Jurkat, Clone E6-1 (cell line): ENCODE data around the gene SEMA3E.

Experiments
- DNase-seq: peaks from one replicate; pipeline ENCODE4 v3.0.0-alpha.2; 2011; ENCODE audit warnings: low read depth, low spot score
- H3K4me3 ChIP-seq: 2 replicates; pipeline ENCODE4 v1.5.1; 2011; ENCODE audit warnings: mild to moderate bottlenecking, low read length, control low read depth, moderate library complexity

Gene SEMA3E

GRCh38 chr7:83517035-83517700 is 131.8 kb downstream of the SEMA3E start:
- no peak for DNase-seq

GRCh38 chr7:83514977-83515376 is 134.0 kb downstream of the SEMA3E start:
- H3K4me3 ChIP-seq: no peak overlapping the region
- no peak for DNase-seq

More at GRCh38 chr7:83517035-83517700, 131.8 kb downstream of the SEMA3E start:
- no peak overlapping the region for H3K4me3 ChIP-seq

DNA sequence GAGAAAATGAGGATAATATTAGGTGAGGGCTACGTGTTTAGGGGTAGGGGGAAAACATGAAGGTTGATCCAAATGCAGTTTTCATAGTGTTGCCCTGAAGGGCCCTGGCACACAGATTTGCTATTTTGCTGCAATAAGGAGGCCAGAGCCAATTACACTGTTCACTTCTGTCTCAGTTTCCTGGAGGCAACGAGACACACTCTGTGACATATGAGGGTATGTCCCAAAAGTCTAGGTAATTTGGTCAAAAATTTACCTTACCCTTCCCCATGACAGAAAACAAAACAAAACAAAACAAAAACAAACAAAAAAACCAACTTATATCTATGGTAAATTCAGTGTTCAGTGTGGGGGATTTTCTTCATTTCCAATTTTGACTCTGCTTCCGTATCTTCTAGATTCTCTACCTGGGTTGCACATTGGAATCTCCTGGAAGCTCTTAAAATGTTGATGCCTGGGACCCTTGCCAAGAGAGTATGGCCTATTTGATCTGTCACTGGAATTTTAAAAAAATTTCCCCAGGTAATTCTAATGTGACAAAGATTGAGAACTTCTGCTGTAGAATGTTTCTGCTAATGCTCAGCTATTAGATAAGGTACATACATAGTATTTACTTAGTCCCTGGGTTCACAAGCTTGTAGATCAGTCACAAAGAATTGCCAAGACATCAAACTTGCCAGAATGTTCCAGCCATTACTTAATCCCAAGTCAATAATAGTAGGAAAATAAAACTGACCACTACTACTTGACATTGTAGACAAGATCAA is 139.5 kb downstream of the SEMA3E start:
- DNase-seq: no peak
- H3K4me3 ChIP-seq: no peak overlapping the region

GRCh38 chr7:83504330-83504729 is 144.6 kb downstream of the SEMA3E start:
- H3K4me3 ChIP-seq: no peak overlapping the region
- no peak for DNase-seq

DNA sequence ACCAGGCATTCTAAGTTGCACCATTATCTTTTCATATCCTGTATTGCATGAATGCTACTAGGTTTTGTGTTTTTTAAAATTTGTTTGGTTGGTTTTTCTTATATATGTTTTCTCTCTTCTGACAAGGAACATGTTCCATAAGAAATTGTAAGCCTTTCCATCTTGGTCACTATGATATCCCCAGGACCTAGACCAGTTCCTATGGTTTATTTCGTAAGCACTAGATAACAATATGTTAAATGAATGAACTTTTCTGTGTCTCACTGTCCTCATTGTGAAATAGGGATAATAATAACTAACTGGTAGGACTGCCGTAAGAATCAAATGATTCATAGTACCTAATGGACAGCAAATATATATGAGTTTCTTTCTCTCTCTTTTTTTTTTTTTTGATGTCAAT is 146.3 kb downstream of the SEMA3E start:
- no peak overlapping the region for H3K4me3 ChIP-seq
- DNase-seq: no peak

DNA sequence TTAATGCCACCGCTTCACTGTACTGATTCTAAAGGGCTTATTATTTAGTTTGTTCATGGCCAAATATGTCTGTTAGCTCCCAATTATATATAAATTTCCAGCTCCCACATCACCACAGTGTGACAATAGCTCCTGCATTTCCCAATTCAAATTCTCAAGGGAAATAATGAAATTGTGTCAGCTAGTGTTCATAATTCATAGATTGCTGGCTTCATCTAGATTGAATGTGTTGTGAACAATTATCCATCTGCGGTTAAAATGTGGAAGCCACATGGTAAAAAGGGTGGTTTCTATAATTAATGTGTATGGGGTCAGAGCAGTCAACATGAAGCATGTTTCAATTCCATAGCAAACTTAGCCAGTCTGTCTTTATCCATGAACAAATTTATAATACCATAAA is 154.3 kb downstream of the SEMA3E start:
- DNase-seq: no peak
- H3K4me3 ChIP-seq: no peak overlapping the region

DNA sequence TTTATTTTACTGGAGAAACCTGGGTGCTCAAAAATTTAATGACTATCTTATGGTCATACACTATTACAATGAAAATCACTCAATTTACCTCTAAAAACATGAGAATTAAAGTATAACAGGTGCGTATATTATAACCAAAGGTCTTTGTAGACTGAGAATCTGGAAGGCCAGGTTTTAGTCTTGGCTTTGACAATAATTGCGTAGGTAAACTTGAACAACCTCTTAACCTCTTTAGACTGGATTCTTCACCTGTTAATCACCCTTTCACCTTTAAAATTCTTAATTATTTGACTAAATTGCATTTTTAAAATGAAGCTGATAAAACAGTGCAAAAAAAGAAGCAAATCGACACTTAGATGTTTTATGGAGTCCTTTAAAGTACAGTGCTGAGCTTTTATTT is 156.1 kb downstream of the SEMA3E start:
- DNase-seq: no peak
- no peak overlapping the region for H3K4me3 ChIP-seq

DNA sequence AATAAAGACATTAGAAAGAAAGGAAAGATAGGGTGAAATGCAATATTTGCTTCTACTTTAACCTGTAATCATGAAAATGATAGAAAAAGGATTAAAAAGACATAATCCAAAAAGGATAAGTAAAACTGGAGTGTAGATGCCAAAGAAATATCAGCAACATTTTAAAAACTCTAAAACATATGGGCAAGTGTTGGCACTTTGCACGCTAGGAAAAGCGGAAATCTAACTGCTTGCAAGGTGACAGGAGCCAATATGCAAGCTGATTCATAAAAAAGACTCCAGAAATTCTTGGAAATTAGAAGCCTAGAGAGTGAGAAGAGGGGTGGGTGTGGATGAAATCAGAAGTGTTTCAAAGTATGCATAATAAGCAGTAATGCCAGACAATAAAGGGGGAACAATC is 161.1 kb downstream of the SEMA3E start:
- H3K4me3 ChIP-seq: no peak overlapping the region
- DNase-seq: no peak

DNA sequence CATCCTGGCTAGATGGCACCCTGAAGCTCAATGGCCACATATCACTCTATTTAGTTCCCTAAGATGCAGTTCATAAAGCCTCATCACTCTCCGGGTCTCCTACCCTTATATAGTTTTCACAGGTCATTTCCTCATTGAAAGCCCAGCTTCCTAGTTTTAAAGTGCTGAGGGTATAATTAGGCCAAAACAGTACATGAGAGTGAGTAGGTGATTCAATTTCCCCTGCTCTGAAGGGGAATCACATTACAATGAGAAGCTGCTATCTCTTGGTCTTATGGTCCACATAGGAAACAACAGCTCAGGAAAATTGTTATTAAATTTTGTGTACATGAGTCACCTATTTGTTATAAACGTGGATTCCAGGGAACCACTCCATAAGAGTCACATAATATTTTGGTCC is 162.0 kb downstream of the SEMA3E start:
- no peak for DNase-seq
- no peak overlapping the region for H3K4me3 ChIP-seq

- DNase-seq: no peak
- no peak overlapping the region for H3K4me3 ChIP-seq
These were observed 162.4 kb downstream of the SEMA3E start for GRCh38 chr7:83486536-83486935.

DNA sequence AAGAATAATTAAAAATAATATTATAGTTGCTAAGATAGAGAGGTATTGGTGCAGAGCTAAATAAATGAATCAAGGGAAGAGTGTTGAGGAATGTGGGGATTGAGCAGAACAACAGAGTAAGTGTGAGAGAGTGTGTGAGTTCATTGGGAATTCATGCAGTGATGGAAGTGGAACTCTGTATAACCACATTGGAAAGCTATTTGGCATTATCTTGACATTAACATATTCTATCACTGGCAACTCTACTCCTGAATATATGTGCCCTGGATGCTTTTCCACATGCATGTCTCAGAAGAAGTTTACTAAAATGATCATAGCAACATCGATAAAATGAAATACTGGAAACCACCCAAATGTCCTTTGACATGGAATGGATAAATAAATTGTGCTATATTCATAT is 164.1 kb downstream of the SEMA3E start:
- H3K4me3 ChIP-seq: no peak overlapping the region
- DNase-seq: no peak

DNA sequence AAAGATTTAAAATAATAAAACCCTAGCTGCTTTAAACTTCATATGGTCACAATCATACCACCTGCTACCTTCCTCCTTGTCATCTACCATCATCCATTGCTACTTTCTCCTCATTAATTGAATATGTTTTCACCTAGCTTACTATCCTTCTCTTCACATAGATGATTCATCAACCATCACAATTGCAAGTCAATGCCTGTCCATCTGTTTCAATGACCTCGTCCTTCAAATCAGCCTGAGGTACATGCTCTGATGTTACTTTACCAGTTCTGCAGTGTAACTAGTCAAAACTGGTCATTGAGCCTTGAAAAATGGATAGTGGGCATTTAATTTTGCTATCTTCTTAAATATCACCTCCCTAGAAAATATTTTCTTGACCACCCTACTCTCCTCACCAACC is 164.7 kb downstream of the SEMA3E start:
- no peak overlapping the region for H3K4me3 ChIP-seq
- DNase-seq: no peak

DNA sequence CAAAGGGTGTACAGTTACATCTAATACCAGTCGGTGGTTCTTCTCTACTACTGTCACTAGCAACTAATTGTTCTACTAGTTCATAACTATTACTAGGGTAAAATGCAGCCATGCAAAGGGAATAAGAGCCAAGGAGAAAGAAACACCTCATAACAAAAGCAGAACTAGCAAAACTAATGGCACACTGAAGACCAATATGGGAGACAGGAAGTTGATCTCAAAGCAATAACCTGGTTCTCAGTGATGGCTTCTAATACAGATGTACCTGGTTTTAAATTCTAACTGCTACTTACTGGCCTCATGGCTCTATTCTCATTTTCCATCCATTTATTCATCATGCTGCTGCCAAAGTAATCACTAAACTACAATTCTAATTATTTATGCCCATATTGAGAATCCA is 170.3 kb downstream of the SEMA3E start:
- no peak overlapping the region for H3K4me3 ChIP-seq
- no peak for DNase-seq

DNA sequence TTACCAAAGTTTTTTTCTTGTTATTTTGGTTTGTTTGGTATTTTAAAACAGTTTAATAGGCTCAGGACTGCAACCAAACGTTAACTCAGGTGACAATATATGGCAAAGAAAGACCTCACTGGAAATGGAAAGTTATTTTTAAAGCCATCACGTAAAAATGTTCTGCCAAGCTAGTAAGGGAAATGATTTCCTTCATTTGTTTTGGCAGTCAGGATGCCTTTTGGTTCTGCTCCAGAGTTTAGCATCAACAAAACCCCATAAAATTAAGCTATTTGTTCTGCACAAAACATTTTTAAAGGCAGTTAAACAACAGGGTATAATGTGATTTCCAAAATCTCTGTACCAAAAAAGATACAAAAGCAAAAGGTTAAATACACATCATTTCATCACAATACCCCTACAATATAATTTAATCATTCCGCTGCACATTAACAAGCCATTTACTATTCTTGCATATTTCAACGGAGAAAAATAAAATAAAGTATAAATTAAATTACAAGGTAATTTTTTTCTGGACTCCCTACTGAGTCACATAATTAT is 172.4 kb downstream of the SEMA3E start:
- no peak overlapping the region for H3K4me3 ChIP-seq
- DNase-seq: no peak

GRCh38 chr7:83475420-83475819 is 173.5 kb downstream of the SEMA3E start:
- DNase-seq: no peak
- H3K4me3 ChIP-seq: no peak overlapping the region

DNA sequence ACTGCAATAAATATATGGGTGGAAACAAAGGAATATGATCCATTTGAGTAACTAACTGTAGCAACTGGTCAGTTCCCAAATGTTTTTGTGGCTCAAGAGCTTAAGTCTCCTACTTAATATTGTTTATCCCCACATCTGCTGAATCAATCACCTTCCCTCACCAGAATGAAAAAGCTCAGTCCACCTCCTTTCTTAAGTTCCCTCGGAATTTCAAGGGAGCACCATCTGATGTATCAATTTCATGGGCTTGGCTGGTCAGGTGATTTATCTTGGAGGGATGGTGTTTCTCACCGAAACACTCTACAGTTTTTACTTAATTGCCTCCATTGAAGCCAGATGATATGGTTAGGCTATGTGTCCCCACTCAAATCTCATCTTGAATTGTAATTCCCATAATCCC is 176.6 kb downstream of the SEMA3E start:
- H3K4me3 ChIP-seq: no peak overlapping the region
- DNase-seq: no peak

GRCh38 chr7:83469491-83469890 is 179.4 kb downstream of the SEMA3E start:
- no peak for DNase-seq
- H3K4me3 ChIP-seq: no peak overlapping the region

DNA sequence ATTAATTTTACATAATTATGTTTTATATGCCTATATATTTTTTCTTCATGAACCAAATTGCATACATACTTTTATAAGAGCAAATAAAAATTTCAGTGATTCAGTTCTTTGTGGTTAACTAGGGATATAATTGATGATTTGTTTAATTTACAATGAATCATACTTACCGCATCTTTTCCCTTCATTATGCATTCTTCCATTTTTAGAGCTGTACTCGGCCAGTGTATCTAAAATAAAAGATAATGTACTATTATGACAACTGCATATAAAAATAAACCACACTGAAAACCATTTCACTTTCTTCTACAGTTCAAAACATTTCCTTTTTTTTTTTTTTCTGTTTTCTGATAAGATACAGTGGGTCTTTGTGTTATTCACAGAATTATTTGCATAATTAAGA is 179.9 kb downstream of the SEMA3E start:
- no peak overlapping the region for H3K4me3 ChIP-seq
- DNase-seq: no peak

GRCh38 chr7:83468251-83468739 is 180.6 kb downstream of the SEMA3E start:
- no peak overlapping the region for H3K4me3 ChIP-seq
- peak; percentile 8 for DNase-seq

DNA sequence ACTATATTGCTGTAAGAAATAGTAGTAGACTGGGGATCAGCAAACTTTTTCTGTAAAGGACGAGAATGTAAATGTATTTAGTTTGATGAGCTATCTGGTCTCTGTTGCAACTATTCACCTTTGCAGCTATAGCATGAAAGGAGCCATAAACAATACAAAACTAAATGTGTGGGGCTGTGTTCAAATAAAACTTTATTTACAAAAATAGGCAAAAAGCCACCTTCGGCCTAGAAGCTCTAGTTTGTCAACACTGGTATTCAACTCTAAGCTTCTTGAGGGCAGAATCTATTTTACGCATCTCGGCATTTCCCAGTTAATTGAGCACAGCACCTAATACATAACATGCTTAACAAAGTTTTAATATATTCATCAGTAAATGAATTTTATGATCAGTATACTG is 181.4 kb downstream of the SEMA3E start:
- no peak overlapping the region for H3K4me3 ChIP-seq
- no peak for DNase-seq
